Vagina (tissue), 2 donors: ENCODE measurements around the gene KCNQ2.

ENCODE experiments used
- CTCF ChIP-seq, 3 experiments: fragments of 450-650 bp in 2 of 3; fragments of 200-600 bp in 1 of 3; sonication (generic) in 1 of 3; IDR thresholded peaks; one replicate each; pipeline ENCODE4 v1.5.1; 2017 to 2019; ENCODE audit warnings: antibody characterized with exemption in 3 of 3, mild to moderate bottlenecking in 2 of 3, moderate library complexity in 2 of 3
- POLR2A ChIP-seq, 2 donors: fragments of 450-650 bp; IDR thresholded peaks; one replicate each; pipeline ENCODE4 v1.6.1; 2017; ENCODE audit warnings: antibody characterized with exemption in 2 of 2, mild to moderate bottlenecking in 2 of 2, moderate library complexity in 2 of 2
- POLR2AphosphoS5 ChIP-seq, 2 donors: sonication (generic); formaldehyde crosslinking; IDR thresholded peaks; one replicate each; pipeline ENCODE4 v1.9.0; 2017; ENCODE audit warnings: antibody characterized with exemption in 2 of 2, mild to moderate bottlenecking in 2 of 2, low read depth in 1 of 2; ENCODE audit not compliant: insufficient read depth in 1 of 2

GRCh38 chr20:63446216-63447024 lies 26.0 kb downstream of the KCNQ2 start:
- TF ChIP-seq CTCF (IDR thresholded peaks at IDR 0.05) (no peak), POLR2A (IDR thresholded peaks at IDR 0.05) (no peak), POLR2AphosphoS5 (IDR thresholded peaks at IDR 0.05; ENCODE audit: insufficient read depth in 1 of 2, low read depth in 1 of 2) (no peak)
